ENCODE data around the gene CCNL2. TPM values are rescaled to one million over a fixed set of nuclear protein-coding genes. Genes with fewer than 3 reads are reported as not detected.

The CCNL2 gene
- total and polyA plus RNA-seq, 2 experiments from 2014 or later, result 115 to 146 TPM

- Mint-ChIP-seq H3K27ac (no peak overlapping the region), H3K9me3 (no peaks in the 10 kb centered on the region; the same call in 2 of the 3 replicates), H3K4me3 (no peak overlapping the region), H3K4me1 (no peaks in the 10 kb centered on the region; the same call in 2 of the 3 replicates), H3K27me3 (ENCODE audit: insufficient read depth, low read depth, poor library complexity) (peaks cover 6% of the 10 kb centered on the region), H3K36me3 (ENCODE audit: low read depth) (peaks cover 18% of the 10 kb centered on the region)
- H3K9me2 ChIP-seq (ENCODE audit: insufficient read depth), result no peaks in the 10 kb centered on the region
- H3K36me3 ChIP-seq (ENCODE audit: insufficient read depth), result no peaks in the 10 kb centered on the region
- DNase-seq (ENCODE audit: low spot score) (no peak), ATAC-seq (no peak)
- H2AFZ ChIP-seq, result no peak overlapping the region
- H3K27me3 ChIP-seq (ENCODE audit: insufficient read depth), result no peaks in the 10 kb centered on the region
- H3K4me1 ChIP-seq (ENCODE audit: insufficient read depth), result no peaks in the 10 kb centered on the region
- peaks cover 9% of the 10 kb centered on the region for H3F3A ChIP-seq (replicated peaks; ENCODE audit: low read depth)
- peaks cover 5% of the 10 kb centered on the region for H3K79me2 ChIP-seq (replicated peaks; ENCODE audit: insufficient read depth)
- no peak overlapping the region for H3K4me3 ChIP-seq
- no peak for TF ChIP-seq JUNB (IDR thresholded peaks at IDR 0.05; ENCODE audit: unreplicated experiment)
- no peak for TF ChIP-seq STAT1 (IDR thresholded peaks at IDR 0.05; ENCODE audit: unreplicated experiment)
- no peak for TF ChIP-seq EZH2 (IDR thresholded peaks at IDR 0.05; ENCODE audit: low read depth, unreplicated experiment)
- TF ChIP-seq REST (IDR thresholded peaks at IDR 0.05; ENCODE audit: unreplicated experiment), result no peak
- no peak for TF ChIP-seq CTCF (conservative IDR thresholded peaks at IDR 0.05; ENCODE audit: low read depth in 2 of 2)
- TF ChIP-seq NANOG (IDR thresholded peaks at IDR 0.05; ENCODE audit: borderline replicate concordance), result no peak
- TF ChIP-seq EZH2phosphoT487 (IDR thresholded peaks at IDR 0.05; ENCODE audit: unreplicated experiment), result no peak
- TF ChIP-seq CREB1 (CRISPR knock-in tag; IDR thresholded peaks at IDR 0.05; ENCODE audit: low read depth), result no peak
- TF ChIP-seq ZNF331 (CRISPR knock-in tag; IDR thresholded peaks at IDR 0.05; ENCODE audit: low read depth), result no peak
- no peak for TF ChIP-seq POLR2AphosphoS5 (IDR thresholded peaks at IDR 0.05; ENCODE audit: low read depth)
- TF ChIP-seq ETS1 (IDR thresholded peaks at IDR 0.05), result no peak
- TF ChIP-seq ZNF462 (CRISPR knock-in tag; IDR thresholded peaks at IDR 0.05), result no peak
- no peak for TF ChIP-seq ZNF114 (CRISPR knock-in tag; IDR thresholded peaks at IDR 0.05)
- H3K4me2 ChIP-seq, result no peak overlapping the region
- no peak overlapping the region for H3K27ac ChIP-seq (ENCODE audit: low read depth)
- 0 out of 2 replicates have a peak, but pooled peaks cover 3% of the 10 kb centered on the region for H4K20me1 ChIP-seq (replicated peaks; ENCODE audit: insufficient read depth)
Measured at GRCh38 chr1:1341549-1342021, 57.5 kb downstream of the CCNL2 start.
